Panc1 (cell line): ENCODE measurements around the gene TMED9. TPM values are rescaled to one million over a fixed set of nuclear protein-coding genes. Genes with fewer than 3 reads are reported as not detected.
A peak's percentile ranks its signal among the peaks of the same experiment; 100 is the strongest.

ENCODE experiments used
- ATAC-seq: fragments of 200-7000 bp; cut with Tn5 transposase; 2 replicates; pipeline ENCODE4 v1.9.1; 2020; ENCODE audit warnings: mild to moderate bottlenecking, moderate library complexity
- BruUV-seq: library from RNA; stranded (reverse); fragments of 400-500 nt; replicated peaks from 2 replicates; lab custom pipeline; 2021; lab: Mats Ljungman, UMichigan
- CTCF ChIA-PET: fragments of 300-600 bp; sonication (Branson Sonifier 250); formaldehyde crosslinking; loops from one replicate; lab custom pipeline; 2022; ENCODE audit warnings: antibody characterized with exemption; lab: Charles Lee
- POLR2A ChIA-PET: fragments of 300-600 bp; sonication (Branson Sonifier 250); formaldehyde crosslinking; loops from one replicate; lab custom pipeline; 2022; ENCODE audit warnings: antibody characterized with exemption; lab: Charles Lee
- DNase-seq: peaks from one replicate; pipeline ENCODE4 v3.0.0-alpha.2; 2010; ENCODE audit warnings: low read depth, low spot score
- H3K27ac ChIP-seq: 2 replicates; pipeline ENCODE4 v1.5.1; 2011; ENCODE audit warnings: mild to moderate bottlenecking, low read length, inconsistent platforms
- H3K27me3 ChIP-seq: fragments of 200-500 bp; sonication (Bioruptor generic); 2 replicates; pipeline ENCODE4 v1.6.0; 2014; ENCODE audit warnings: low read length, inconsistent platforms; ENCODE audit not compliant: control insufficient read depth, insufficient read depth
- H3K36me3 ChIP-seq: fragments of 200-500 bp; sonication (Bioruptor generic); 2 replicates; pipeline ENCODE4 v1.5.1; 2014; ENCODE audit warnings: inconsistent platforms, mild to moderate bottlenecking, low read length, moderate library complexity; ENCODE audit not compliant: control insufficient read depth, insufficient read depth
- H3K4me1 ChIP-seq: 2 replicates; pipeline ENCODE4 v1.5.1; 2011; ENCODE audit warnings: inconsistent platforms, mild to moderate bottlenecking, low read length, moderate library complexity; ENCODE audit not compliant: control insufficient read depth, insufficient read depth
- H3K4me3 ChIP-seq, 2 experiments: 2 replicates each; pipeline ENCODE4 v1.5.1; 2011 to 2012; ENCODE audit warnings: low read depth in 2 of 2, low read length in 2 of 2, mild to moderate bottlenecking in 2 of 2, inconsistent platforms in 1 of 2, moderate library complexity in 1 of 2
- H3K9me3 ChIP-seq: fragments of 200-500 bp; sonication (Bioruptor generic); 2 replicates; pipeline ENCODE4 v1.5.1; 2014; ENCODE audit warnings: low read depth, mild to moderate bottlenecking, inconsistent platforms, low read length, moderate library complexity; ENCODE audit not compliant: control insufficient read depth, insufficient read depth
- POLR2AphosphoS5 ChIP-seq: IDR thresholded peaks from 2 replicates; pipeline ENCODE4 v1.6.1; 2012; ENCODE audit warnings: mild to moderate bottlenecking, low read depth, low read length, moderate library complexity
- SIN3A ChIP-seq: IDR thresholded peaks from 2 replicates; pipeline ENCODE4 v1.6.1; 2012; ENCODE audit warnings: low read depth, mild to moderate bottlenecking, low read length, moderate library complexity, borderline replicate concordance; ENCODE audit not compliant: insufficient read depth
- TCF7L2 ChIP-seq: IDR thresholded peaks from 2 replicates; pipeline ENCODE4 v1.6.1; 2011; ENCODE audit warnings: mild to moderate bottlenecking, low read depth, low read length, inconsistent platforms
- in situ Hi-C: cut with HindIII; loops from 2 replicates; pipeline ENCODE4 v1.10.0; 2016; ENCODE audit warnings: low sequenced_read_pairs, low pct_unique_long_range_greater_than_20kb
- intact Hi-C: fragments of 100-400 bp; cut with micrococcal nuclease; formaldehyde crosslinking; loops from one replicate; pipeline ENCODE4 v1.10.0; 2022; ENCODE audit not compliant: unreplicated experiment
- total RNA-seq: library from RNA; stranded (reverse); gene quantifications from one replicate; pipeline ENCODE4 v1.2.1, GENCODE V29; 2021; ENCODE audit not compliant: unreplicated experiment
- TF ChIP-seq, protein P1 (sequence below), 2 experiments: IDR thresholded peaks; 2 replicates each; pipeline ENCODE4 v1.6.1; 2011 to 2012; ENCODE audit warnings: low read depth in 2 of 2, control low read depth in 1 of 2, low read length in 1 of 2, mild to moderate bottlenecking in 1 of 2, moderate library complexity in 1 of 2; ENCODE audit not compliant: insufficient read depth in 1 of 2
- TF ChIP-seq, protein P2 (sequence below): fragments of 450-650 bp; IDR thresholded peaks from 2 replicates; pipeline ENCODE4 v1.5.1; 2017; ENCODE audit warnings: mild to moderate bottlenecking

TMED9 gene
- total RNA-seq, 1 experiment from 2014 or later, result 293 TPM

DNA sequence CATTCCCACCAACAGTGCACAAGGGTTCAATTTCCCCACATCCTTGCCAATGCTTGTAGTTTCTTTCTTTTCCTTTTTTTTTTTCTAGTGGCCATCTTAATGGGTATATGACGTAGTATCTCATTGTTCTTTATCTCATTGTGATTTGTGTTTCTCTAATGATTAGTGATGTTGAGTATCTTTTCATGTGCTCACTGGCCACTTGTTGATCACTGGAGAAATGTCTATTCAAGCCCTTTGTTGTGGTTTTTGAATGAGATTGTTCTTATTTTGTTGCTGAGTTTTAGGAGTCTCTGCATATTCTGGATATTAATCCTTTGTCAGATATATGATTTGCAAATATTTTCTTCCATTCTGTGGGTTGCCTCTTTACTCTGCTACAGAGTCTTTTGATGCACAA lies 1.6 kb upstream of the TMED9 start:
- in situ Hi-C loops (loop anchor here (10.0 kb wide), 1 partner anchor 46 kb away; no protein-coding TSS in a partner anchor), intact Hi-C loops (no loop called here)
- H3K9me3 ChIP-seq, result no peaks in the 10 kb centered on the region
- H3K36me3 ChIP-seq, result peaks cover 11% of the 10 kb centered on the region; the same call in 1 of the 2 replicates
- no peak for ATAC-seq
- no peak overlapping the region for H3K4me3 ChIP-seq
- H3K4me1 ChIP-seq, result no peaks in the 10 kb centered on the region
- CTCF ChIA-PET, result no interaction called here
- no peak for DNase-seq
- TF ChIP-seq SIN3A, result no peak
- TF ChIP-seq TCF7L2, result no peak
- TF ChIP-seq, protein P1, sequence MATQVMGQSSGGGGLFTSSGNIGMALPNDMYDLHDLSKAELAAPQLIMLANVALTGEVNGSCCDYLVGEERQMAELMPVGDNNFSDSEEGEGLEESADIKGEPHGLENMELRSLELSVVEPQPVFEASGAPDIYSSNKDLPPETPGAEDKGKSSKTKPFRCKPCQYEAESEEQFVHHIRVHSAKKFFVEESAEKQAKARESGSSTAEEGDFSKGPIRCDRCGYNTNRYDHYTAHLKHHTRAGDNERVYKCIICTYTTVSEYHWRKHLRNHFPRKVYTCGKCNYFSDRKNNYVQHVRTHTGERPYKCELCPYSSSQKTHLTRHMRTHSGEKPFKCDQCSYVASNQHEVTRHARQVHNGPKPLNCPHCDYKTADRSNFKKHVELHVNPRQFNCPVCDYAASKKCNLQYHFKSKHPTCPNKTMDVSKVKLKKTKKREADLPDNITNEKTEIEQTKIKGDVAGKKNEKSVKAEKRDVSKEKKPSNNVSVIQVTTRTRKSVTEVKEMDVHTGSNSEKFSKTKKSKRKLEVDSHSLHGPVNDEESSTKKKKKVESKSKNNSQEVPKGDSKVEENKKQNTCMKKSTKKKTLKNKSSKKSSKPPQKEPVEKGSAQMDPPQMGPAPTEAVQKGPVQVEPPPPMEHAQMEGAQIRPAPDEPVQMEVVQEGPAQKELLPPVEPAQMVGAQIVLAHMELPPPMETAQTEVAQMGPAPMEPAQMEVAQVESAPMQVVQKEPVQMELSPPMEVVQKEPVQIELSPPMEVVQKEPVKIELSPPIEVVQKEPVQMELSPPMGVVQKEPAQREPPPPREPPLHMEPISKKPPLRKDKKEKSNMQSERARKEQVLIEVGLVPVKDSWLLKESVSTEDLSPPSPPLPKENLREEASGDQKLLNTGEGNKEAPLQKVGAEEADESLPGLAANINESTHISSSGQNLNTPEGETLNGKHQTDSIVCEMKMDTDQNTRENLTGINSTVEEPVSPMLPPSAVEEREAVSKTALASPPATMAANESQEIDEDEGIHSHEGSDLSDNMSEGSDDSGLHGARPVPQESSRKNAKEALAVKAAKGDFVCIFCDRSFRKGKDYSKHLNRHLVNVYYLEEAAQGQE (IDR thresholded peaks at IDR 0.05; ENCODE audit: insufficient read depth in 1 of 2, low read depth in 2 of 2, low read length in 1 of 2), result no peak
- no peak for TF ChIP-seq POLR2AphosphoS5
- TF ChIP-seq, protein P2, sequence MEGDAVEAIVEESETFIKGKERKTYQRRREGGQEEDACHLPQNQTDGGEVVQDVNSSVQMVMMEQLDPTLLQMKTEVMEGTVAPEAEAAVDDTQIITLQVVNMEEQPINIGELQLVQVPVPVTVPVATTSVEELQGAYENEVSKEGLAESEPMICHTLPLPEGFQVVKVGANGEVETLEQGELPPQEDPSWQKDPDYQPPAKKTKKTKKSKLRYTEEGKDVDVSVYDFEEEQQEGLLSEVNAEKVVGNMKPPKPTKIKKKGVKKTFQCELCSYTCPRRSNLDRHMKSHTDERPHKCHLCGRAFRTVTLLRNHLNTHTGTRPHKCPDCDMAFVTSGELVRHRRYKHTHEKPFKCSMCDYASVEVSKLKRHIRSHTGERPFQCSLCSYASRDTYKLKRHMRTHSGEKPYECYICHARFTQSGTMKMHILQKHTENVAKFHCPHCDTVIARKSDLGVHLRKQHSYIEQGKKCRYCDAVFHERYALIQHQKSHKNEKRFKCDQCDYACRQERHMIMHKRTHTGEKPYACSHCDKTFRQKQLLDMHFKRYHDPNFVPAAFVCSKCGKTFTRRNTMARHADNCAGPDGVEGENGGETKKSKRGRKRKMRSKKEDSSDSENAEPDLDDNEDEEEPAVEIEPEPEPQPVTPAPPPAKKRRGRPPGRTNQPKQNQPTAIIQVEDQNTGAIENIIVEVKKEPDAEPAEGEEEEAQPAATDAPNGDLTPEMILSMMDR, result no peak
- POLR2A ChIA-PET, result no interaction called here
- no peak overlapping the region for H3K27ac ChIP-seq
- no TSS peak for BruUV-seq
- peaks cover 8% of the 10 kb centered on the region; the same call in 1 of the 2 replicates for H3K27me3 ChIP-seq

DNA sequence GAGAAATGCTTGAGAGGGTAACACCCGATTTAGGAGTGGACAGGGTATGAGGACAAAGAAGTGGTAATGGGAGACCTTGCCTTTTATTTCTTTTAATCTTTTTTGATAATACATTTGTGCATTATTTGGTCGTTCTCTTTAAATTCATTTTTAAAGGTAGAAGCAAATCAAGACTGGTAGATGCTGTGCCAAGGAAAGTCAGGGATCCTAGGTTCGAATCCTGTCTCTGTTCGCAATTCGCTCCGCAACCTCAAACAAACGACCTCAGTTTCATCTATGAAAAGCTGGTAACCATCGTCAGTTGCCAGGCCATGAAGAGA lies 353 bp upstream of the TMED9 start:
- no peaks in the 10 kb centered on the region for H3K4me1 ChIP-seq
- intact Hi-C loops, result no loop called here
- TF ChIP-seq, protein P1 (IDR thresholded peaks at IDR 0.05; ENCODE audit: insufficient read depth in 1 of 2, low read depth in 2 of 2, low read length in 1 of 2), result no peak
- no peak for TF ChIP-seq POLR2AphosphoS5
- TF ChIP-seq, protein P2, result no peak
- no peak for TF ChIP-seq SIN3A
- TF ChIP-seq TCF7L2, result no peak
- in situ Hi-C loops, result loop anchor here (10.0 kb wide), 1 partner anchor 47 kb away; no protein-coding TSS in a partner anchor
- BruUV-seq, result no TSS peak
- ChIA-PET CTCF (interaction anchor here (0.6 kb wide), 1 partner anchor 14 kb away, joined by 5 read pairs; no protein-coding TSS in a partner anchor), POLR2A (no interaction called here)
- H3K36me3 ChIP-seq, result peaks cover 14% of the 10 kb centered on the region
- no peaks in the 10 kb centered on the region for H3K9me3 ChIP-seq
- no peak for DNase-seq
- H3K4me3 ChIP-seq, result peak overlapping the region; percentile 82 to 91
- peak overlapping the region; percentile 66 for H3K27ac ChIP-seq
- ATAC-seq, result no peak
- peaks cover 8% of the 10 kb centered on the region; the same call in 1 of the 2 replicates for H3K27me3 ChIP-seq
